RWPE2 (cell line): ENCODE results near the gene CCDC61.

Source experiments
- ATAC-seq: fragments of 200-7000 bp; cut with Tn5 transposase; 3 replicates; pipeline ENCODE4 v1.9.1; 2021; ENCODE audit warnings: low read depth
- DNase-seq: peaks from one replicate; pipeline ENCODE4 v3.0.0-alpha.2; 2020; ENCODE audit warnings: low spot score
- H3K27ac ChIP-seq: fragments of 450-650 bp; 2 replicates; pipeline ENCODE4 v1.5.1; 2017; ENCODE audit warnings: mild to moderate bottlenecking; ENCODE audit not compliant: poor library complexity, severe bottlenecking
- H3K27me3 ChIP-seq: fragments of 250-450 bp; sonication (Bioruptor Pico); 2 replicates; pipeline ENCODE4 v1.5.1; 2021; ENCODE audit warnings: mild to moderate bottlenecking, moderate library complexity; ENCODE audit not compliant: insufficient read depth, poor library complexity, severe bottlenecking
- H3K36me3 ChIP-seq: fragments of 250-450 bp; sonication (Bioruptor Pico); 2 replicates; pipeline ENCODE4 v1.5.1; 2020; ENCODE audit warnings: low read depth, mild to moderate bottlenecking, moderate library complexity
- H3K4me1 ChIP-seq: fragments of 250-450 bp; sonication (Bioruptor Pico); 2 replicates; pipeline ENCODE4 v1.5.1; 2021; ENCODE audit warnings: mild to moderate bottlenecking, moderate library complexity; ENCODE audit not compliant: insufficient read depth, poor library complexity, severe bottlenecking
- H3K4me3 ChIP-seq: fragments of 250-450 bp; sonication (Bioruptor Pico); 2 replicates; pipeline ENCODE4 v1.5.1; 2021; ENCODE audit warnings: mild to moderate bottlenecking, moderate library complexity; ENCODE audit not compliant: severe bottlenecking
- H3K9me3 ChIP-seq: fragments of 250-450 bp; sonication (Bioruptor Pico); 2 replicates; pipeline ENCODE4 v1.5.1; 2021; ENCODE audit warnings: mild to moderate bottlenecking, moderate library complexity; ENCODE audit not compliant: severe bottlenecking
- TF ChIP-seq, protein P1 (sequence below): fragments of 450-650 bp; IDR thresholded peaks from one replicate; pipeline ENCODE4 v1.5.1; 2017; ENCODE audit warnings: mild to moderate bottlenecking, moderate library complexity; ENCODE audit not compliant: poor library complexity, severe bottlenecking

Gene CCDC61

DNA sequence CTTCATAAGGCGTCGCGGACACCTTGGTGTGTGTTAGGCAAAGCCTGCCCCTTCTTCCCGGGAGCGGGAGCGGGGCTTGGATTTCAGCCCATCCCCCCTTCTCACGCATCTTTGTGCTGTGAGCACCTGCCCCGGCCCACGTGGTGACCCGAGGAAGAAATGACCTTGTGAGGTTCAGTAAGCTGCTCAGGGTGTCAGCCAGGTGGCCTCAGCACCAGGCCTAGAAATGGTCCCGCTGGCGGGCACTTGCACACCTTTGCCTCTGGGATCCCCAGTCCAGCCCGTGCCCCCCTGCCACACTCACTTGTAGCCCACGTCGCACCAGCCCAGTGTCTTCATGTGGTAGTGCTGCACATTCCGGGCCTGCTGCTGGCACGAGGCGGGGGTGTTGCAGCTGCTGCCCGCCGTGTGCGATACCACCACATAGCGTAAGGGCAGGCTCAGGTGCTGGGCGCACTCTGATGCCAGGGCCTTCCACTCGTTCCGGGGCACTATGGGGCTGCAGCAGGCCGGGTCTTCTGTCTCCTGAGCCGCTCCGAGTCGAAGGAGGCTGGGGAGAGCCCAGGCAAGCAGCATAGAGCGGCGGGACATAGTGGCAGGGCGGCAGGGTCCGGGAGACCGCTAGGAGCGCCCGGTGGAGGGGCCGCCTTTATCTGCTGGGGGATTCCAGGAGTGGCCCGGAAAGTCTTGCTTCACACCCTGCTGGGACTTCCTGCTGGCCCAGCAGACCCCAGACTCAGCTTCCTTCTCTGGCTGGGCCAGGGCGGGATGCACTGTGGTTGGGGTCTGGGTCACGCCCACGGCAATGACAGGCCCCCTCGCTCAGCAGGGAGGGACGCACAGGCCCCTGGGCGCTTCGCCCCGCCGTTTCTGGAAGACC lies 27.4 kb downstream of the CCDC61 start, which contains the start of gene PGLYRP1:
Gene PGLYRP1 (minus strand): TSS at position 623 of the 880 bp plus-strand sequence. CDS start 32 bp downstream, at position 591.
- Histone ChIP-seq H3K4me1 (peaks cover 5% of the 10 kb centered on the region), H3K27me3 (no peaks in the 10 kb centered on the region), H3K27ac (no peak within 1 kb of the TSS), H3K36me3 (no peaks in the 10 kb centered on the region), H3K9me3 (no peaks in the 10 kb centered on the region), H3K4me3 (no peak within 1 kb of the TSS)
- TF ChIP-seq, protein P1, sequence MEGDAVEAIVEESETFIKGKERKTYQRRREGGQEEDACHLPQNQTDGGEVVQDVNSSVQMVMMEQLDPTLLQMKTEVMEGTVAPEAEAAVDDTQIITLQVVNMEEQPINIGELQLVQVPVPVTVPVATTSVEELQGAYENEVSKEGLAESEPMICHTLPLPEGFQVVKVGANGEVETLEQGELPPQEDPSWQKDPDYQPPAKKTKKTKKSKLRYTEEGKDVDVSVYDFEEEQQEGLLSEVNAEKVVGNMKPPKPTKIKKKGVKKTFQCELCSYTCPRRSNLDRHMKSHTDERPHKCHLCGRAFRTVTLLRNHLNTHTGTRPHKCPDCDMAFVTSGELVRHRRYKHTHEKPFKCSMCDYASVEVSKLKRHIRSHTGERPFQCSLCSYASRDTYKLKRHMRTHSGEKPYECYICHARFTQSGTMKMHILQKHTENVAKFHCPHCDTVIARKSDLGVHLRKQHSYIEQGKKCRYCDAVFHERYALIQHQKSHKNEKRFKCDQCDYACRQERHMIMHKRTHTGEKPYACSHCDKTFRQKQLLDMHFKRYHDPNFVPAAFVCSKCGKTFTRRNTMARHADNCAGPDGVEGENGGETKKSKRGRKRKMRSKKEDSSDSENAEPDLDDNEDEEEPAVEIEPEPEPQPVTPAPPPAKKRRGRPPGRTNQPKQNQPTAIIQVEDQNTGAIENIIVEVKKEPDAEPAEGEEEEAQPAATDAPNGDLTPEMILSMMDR = no peak
- DNase-seq (no peak), ATAC-seq (no peak)

DNA sequence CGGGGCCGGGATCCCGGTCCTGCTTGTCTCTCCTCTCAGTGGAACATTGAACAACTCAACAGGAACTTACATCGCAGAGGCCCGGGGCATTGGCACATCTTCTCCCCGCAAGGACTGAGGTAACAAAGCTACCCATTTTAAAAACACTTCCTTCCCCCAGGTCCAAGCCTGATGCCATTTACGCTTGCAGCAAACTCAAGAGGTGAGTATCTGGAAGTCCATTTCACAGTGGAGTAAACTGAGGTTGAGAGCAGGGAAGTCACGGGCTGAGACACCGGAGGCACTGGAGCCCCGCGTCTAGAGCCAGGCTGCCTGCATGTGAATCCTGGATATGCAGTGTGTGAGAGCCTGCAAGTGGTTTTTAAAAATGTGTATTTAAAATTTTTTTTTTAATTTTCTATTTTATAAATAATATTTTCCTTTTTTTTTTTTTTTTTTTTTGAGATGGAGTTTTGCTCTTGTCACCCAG lies 28.1 kb downstream of the CCDC61 start:
- Histone ChIP-seq H3K4me1 (peaks cover 5% of the 10 kb centered on the region), H3K9me3 (no peaks in the 10 kb centered on the region), H3K4me3 (no peak overlapping the region), H3K27me3 (no peaks in the 10 kb centered on the region), H3K27ac (no peak overlapping the region), H3K36me3 (no peaks in the 10 kb centered on the region)
- ATAC-seq (no peak), DNase-seq (no peak)
- TF ChIP-seq, protein P1 = no peak

DNA sequence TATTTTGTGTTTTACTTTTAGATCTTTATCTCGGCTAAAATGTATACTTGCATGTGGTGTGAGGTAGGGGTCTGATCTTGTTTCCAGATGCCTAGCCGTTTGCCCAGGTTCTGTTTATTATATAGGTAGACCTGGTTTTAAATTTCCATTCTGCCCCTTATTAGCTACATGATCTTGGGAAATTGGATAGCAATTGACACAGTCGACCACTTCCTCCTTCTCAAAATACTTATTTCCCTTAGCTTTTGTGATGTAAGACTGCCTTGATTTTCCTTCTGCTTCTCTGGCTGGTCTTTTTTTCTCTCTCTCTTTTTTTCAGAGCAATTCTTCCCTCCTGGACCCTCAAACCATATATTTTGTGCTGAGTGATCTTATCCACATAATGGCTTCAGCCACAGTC lies 30.6 kb downstream of the CCDC61 start:
- DNase-seq (no peak), ATAC-seq (no peak)
- peaks cover 5% of the 10 kb centered on the region for H3K4me1 ChIP-seq
- TF ChIP-seq, protein P1 = no peak
- H3K9me3 ChIP-seq = no peaks in the 10 kb centered on the region
- H3K36me3 ChIP-seq = no peaks in the 10 kb centered on the region
- no peak overlapping the region for H3K27ac ChIP-seq
- no peaks in the 10 kb centered on the region for H3K27me3 ChIP-seq
- no peak overlapping the region for H3K4me3 ChIP-seq

DNA sequence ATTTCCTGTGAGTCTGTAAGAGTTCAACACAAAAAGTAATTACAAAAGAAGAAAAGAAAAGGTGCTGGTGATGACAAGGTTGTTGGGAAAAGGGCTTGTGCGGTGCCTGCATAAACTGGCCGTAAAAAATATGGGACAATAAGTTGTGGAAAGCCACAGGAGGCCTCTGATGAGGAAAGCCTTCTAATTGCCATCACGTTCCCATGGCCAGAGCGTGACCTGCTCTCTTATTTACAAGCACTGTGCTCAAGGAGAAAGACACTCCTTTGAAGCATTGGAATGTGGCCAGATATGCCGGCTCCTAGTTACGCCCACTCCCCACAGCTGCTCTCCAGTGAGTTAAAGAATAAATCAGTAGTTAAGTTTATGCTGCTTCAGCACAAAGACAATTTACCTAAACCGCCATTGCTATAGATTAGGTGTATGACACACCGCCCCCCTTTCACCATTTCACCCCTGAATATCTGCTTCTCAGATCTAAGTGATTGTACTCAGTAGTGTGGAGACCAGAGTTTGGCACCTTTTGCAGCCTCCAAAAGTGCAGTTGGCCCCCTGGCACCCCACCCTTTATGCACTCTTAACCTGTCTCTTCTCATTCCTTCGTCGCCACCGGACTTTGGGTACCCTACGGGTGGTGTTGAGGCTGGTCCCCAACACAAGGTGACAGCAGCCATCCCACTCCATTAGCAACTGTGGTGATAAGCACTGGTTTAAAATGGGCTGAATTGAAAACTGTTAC lies 35.7 kb downstream of the CCDC61 start:
- no peak overlapping the region for H3K27ac ChIP-seq
- H3K9me3 ChIP-seq = no peaks in the 10 kb centered on the region
- TF ChIP-seq, protein P1 = no peak
- H3K36me3 ChIP-seq = no peaks in the 10 kb centered on the region
- no peak overlapping the region for H3K4me3 ChIP-seq
- no peaks in the 10 kb centered on the region for H3K27me3 ChIP-seq
- ATAC-seq (no peak), DNase-seq (no peak)
- no peaks in the 10 kb centered on the region for H3K4me1 ChIP-seq
